H1 (cell line): ENCODE measurements around the gene DHX32. TPM values are rescaled to one million over a fixed set of nuclear protein-coding genes. Genes with fewer than 3 reads are reported as not detected.
A peak's percentile ranks its signal among the peaks of the same experiment; 100 is the strongest.
"Not testable (repeated sequence)": the region's sequence is repeated elsewhere in the genome, so short reads cannot be mapped to it uniquely, and the experiment has no call there.

ENCODE experiments used
- CTCF ChIA-PET: fragments of 300-600 bp; sonication (Branson Sonifier 250); formaldehyde crosslinking; loops from one replicate; lab custom pipeline; 2021; ENCODE audit not compliant: partially characterized antibody; lab: Charles Lee
- POLR2A ChIA-PET: fragments of 300-600 bp; sonication (Branson Sonifier 250); formaldehyde crosslinking; loops from one replicate; lab custom pipeline; 2021; ENCODE audit warnings: inconsistent platforms; ENCODE audit not compliant: partially characterized antibody; lab: Charles Lee
- DNase-seq, 2 experiments: peaks; one replicate each; pipeline versions ENCODE4 v3.0.0 to v3.0.0-alpha.2; 2010 to 2022; ENCODE audit warnings: low spot score in 2 of 2, low read depth in 1 of 2, mixed read lengths in 1 of 2
- FAIRE-seq: peaks from 2 replicates; lab custom pipeline; 2011; peaks lifted over from hg19 to GRCh38; lab: Jason Lieb, UNC
- H2AFZ ChIP-seq: 2 replicates; pipeline ENCODE4 v1.8.1; 2012; ENCODE audit warnings: low read length, inconsistent platforms
- H2AK5ac ChIP-seq: 2 replicates; pipeline ENCODE4 v1.6.1; 2013; ENCODE audit warnings: low read depth, low read length
- H2BK120ac ChIP-seq: replicated peaks from 2 replicates; pipeline ENCODE3; 2013; ENCODE audit warnings: low read depth, low read length, inconsistent platforms
- H2BK12ac ChIP-seq: 2 replicates; pipeline ENCODE4 v1.6.1; 2013; ENCODE audit warnings: low read depth, low read length
- H2BK15ac ChIP-seq: 2 replicates; pipeline ENCODE4 v1.6.1; 2013; ENCODE audit warnings: low read length
- H2BK20ac ChIP-seq: 2 replicates; pipeline ENCODE4 v1.6.1; 2013; ENCODE audit warnings: low read length
- H2BK5ac ChIP-seq: 2 replicates; pipeline ENCODE4 v1.6.1; 2013; ENCODE audit warnings: low read depth, low read length
- H3K14ac ChIP-seq: 2 replicates; pipeline ENCODE4 v1.6.1; 2013; ENCODE audit warnings: inconsistent platforms; ENCODE audit not compliant: insufficient read length
- H3K18ac ChIP-seq: 2 replicates; pipeline ENCODE4 v1.6.1; 2013; ENCODE audit warnings: low read length; ENCODE audit errors: extremely low read depth
- H3K23ac ChIP-seq: 2 replicates; pipeline ENCODE4 v1.6.1; 2013; ENCODE audit warnings: inconsistent platforms; ENCODE audit not compliant: insufficient read length
- H3K23me2 ChIP-seq: 2 replicates; pipeline ENCODE4 v1.6.1; 2013; ENCODE audit warnings: low read depth, low read length
- H3K27ac ChIP-seq: 2 replicates; pipeline ENCODE4 v1.6.1; 2011; ENCODE audit warnings: low read depth, low read length, inconsistent platforms
- H3K27me3 ChIP-seq, 4 experiments: replicated peaks in 1 of 4; 1 replicate in 1 of 4; 2 replicates in 3 of 4; pipeline versions ENCODE4 v1.6.1 to v1.8.1; 2011 to 2013; ENCODE audit warnings: low read length in 3 of 4, mild to moderate bottlenecking in 3 of 4, inconsistent platforms in 2 of 4, mixed read lengths in 2 of 4, moderate library complexity in 1 of 4; ENCODE audit not compliant: control insufficient read depth in 3 of 4, insufficient read depth in 3 of 4; ENCODE audit errors: extremely low read depth in 1 of 4
- H3K36me3 ChIP-seq, 4 experiments: 2 replicates each; pipeline versions ENCODE4 v1.6.1 to v1.8.1; 2011 to 2013; ENCODE audit warnings: mild to moderate bottlenecking in 4 of 4, low read length in 3 of 4, moderate library complexity in 2 of 4, control low read depth in 1 of 4, inconsistent platforms in 1 of 4; ENCODE audit not compliant: insufficient read depth in 4 of 4, control insufficient read depth in 2 of 4
- H3K4ac ChIP-seq: replicated peaks from 2 replicates; pipeline ENCODE3; 2013; ENCODE audit warnings: low read length, low read depth, mixed read lengths, inconsistent platforms; ENCODE audit not compliant: insufficient read length
- H3K4me1 ChIP-seq, 4 experiments: replicated peaks in 1 of 4; 1 replicate in 1 of 4; 2 replicates in 3 of 4; pipeline versions ENCODE4 v1.6.1 to v1.8.1; 2011 to 2013; ENCODE audit warnings: low read length in 3 of 4, inconsistent platforms in 2 of 4, mixed read lengths in 1 of 4; ENCODE audit not compliant: insufficient read depth in 4 of 4, control insufficient read depth in 3 of 4
- H3K4me2 ChIP-seq, 2 experiments: 2 replicates each; pipeline versions ENCODE4 v1.6.1 to v1.8.1; 2011 to 2013; ENCODE audit warnings: low read depth in 2 of 2, low read length in 2 of 2, control low read depth in 1 of 2, inconsistent platforms in 1 of 2, mild to moderate bottlenecking in 1 of 2; ENCODE audit not compliant: insufficient read depth in 1 of 2
- H3K4me3 ChIP-seq, 4 experiments: fragments of 200-600, 300-600 bp in 1 of 4; sonication (generic), shearing (Covaris generic), sonication (Bioruptor Twin) in 1 of 4; 2 replicates each; pipeline versions ENCODE4 v1.5.1 to v1.8.1; 2011 to 2016; ENCODE audit warnings: low read length in 4 of 4, low read depth in 3 of 4, control low read depth in 2 of 4, inconsistent platforms in 2 of 4, mild to moderate bottlenecking in 2 of 4, mixed read lengths in 1 of 4, moderate library complexity in 1 of 4; ENCODE audit not compliant: insufficient read depth in 2 of 4; ENCODE audit errors: extremely low read depth in 1 of 4
- H3K56ac ChIP-seq: replicated peaks from 2 replicates; pipeline ENCODE3; 2013; ENCODE audit warnings: low read depth, mild to moderate bottlenecking, mixed read lengths, low read length, inconsistent platforms; ENCODE audit not compliant: insufficient read length
- H3K79me1 ChIP-seq: 2 replicates; pipeline ENCODE4 v1.6.1; 2013; ENCODE audit warnings: low read depth, low read length, control low read depth
- H3K79me2 ChIP-seq, 2 experiments: 2 replicates each; pipeline versions ENCODE4 v1.6.1 to v1.8.1; 2012 to 2013; ENCODE audit warnings: low read length in 2 of 2, mild to moderate bottlenecking in 2 of 2, inconsistent platforms in 1 of 2; ENCODE audit not compliant: insufficient read depth in 2 of 2, control insufficient read depth in 1 of 2
- H3K9ac ChIP-seq, 4 experiments: replicated peaks in 1 of 4; 1 replicate in 1 of 4; 2 replicates in 3 of 4; pipeline versions ENCODE4 v1.6.1 to v1.8.1; 2011 to 2013; ENCODE audit warnings: low read depth in 3 of 4, low read length in 3 of 4, control low read depth in 2 of 4, mild to moderate bottlenecking in 2 of 4, moderate library complexity in 2 of 4, inconsistent platforms in 1 of 4; ENCODE audit errors: extremely low read depth in 1 of 4
- H3K9me3 ChIP-seq, 2 experiments: 2 replicates each; pipeline versions ENCODE4 v1.6.1 to v1.8.1; 2012 to 2013; ENCODE audit warnings: mild to moderate bottlenecking in 2 of 2, moderate library complexity in 2 of 2, control low read depth in 1 of 2, inconsistent platforms in 1 of 2, low read depth in 1 of 2, low read length in 1 of 2, mixed read lengths in 1 of 2; ENCODE audit not compliant: insufficient read depth in 2 of 2
- H4K20me1 ChIP-seq, 2 experiments: replicated peaks in 1 of 2; 2 replicates each; pipeline versions ENCODE3 to v1.8.1; 2011 to 2013; ENCODE audit warnings: inconsistent platforms in 2 of 2, low read length in 2 of 2, mild to moderate bottlenecking in 1 of 2; ENCODE audit not compliant: insufficient read depth in 2 of 2, control insufficient read depth in 1 of 2
- H4K5ac ChIP-seq: 2 replicates; pipeline ENCODE4 v1.6.1; 2013; ENCODE audit warnings: low read length, low read depth, mixed read lengths, inconsistent platforms; ENCODE audit not compliant: insufficient read length
- H4K8ac ChIP-seq: 2 replicates; pipeline ENCODE4 v1.8.0; 2013; ENCODE audit warnings: mild to moderate bottlenecking, moderate library complexity, low read length, inconsistent platforms; ENCODE audit not compliant: insufficient read depth; ENCODE audit errors: extremely low read depth
- H4K91ac ChIP-seq: replicated peaks from 2 replicates; pipeline ENCODE3; 2013; ENCODE audit warnings: low read length, mixed read lengths, inconsistent platforms; ENCODE audit not compliant: insufficient read length
- WGBS, 2 experiments: shearing (Covaris generic) in 1 of 2; methylation state at CpG; one replicate each; pipeline versions ENCODE4 v1.1.6 to v1.1.7; 2013 to 2015; ENCODE audit warnings: low lambda C conversion rate in 2 of 2, mixed read lengths in 2 of 2, inconsistent platforms in 1 of 2, low coverage in 1 of 2, missing lambda C conversion rate in 1 of 2; ENCODE audit not compliant: insufficient replicate concordance in 2 of 2, insufficient coverage in 1 of 2, insufficient read length in 1 of 2; ENCODE audit errors: extremely low coverage in 1 of 2, missing lambda C conversion rate in 1 of 2; 5-methylcytosine and 5-hydroxymethylcytosine counted together
- polyA plus RNA-seq, 7 experiments: library from polyadenylated mRNA; depleted of rRNA in 3 of 7; stranded (reverse) in 5 of 7; unstranded in 2 of 7; fragments of >200 nt in 5 of 7; fragments of 200-250 nt in 2 of 7; gene quantifications; 1 replicate in 5 of 7; 2 replicates in 1 of 7; 4 replicates in 1 of 7; pipeline versions ENCODE4 v1.2.1 to v1.2.3, GENCODE V29; 2011 to 2013; ENCODE audit warnings: missing spikeins in 2 of 7, mixed read lengths in 2 of 7
- total RNA-seq: library from RNA; stranded (reverse); fragmentation: NEBNext Ultra II Directional; extraction: Animal tissue kit (Norgen Biotek cat#: 25700); gene quantifications from 2 replicates; pipeline ENCODE4 v1.2.1, GENCODE V29; 2021

Gene DHX32
- total and polyA plus RNA-seq, 2 of the 8 experiments (the other 6 are each of a cell fraction or from before 2014, with no cell fraction given) = 12.4 to 15.8 TPM

GRCh38 chr10:125897317-125897716 lies 16.2 kb upstream of the DHX32 start:
- H3K23ac ChIP-seq, H3K14ac ChIP-seq, H2BK20ac ChIP-seq, H3K36me3 ChIP-seq, H3K9ac ChIP-seq, H2BK15ac ChIP-seq, H3K4ac ChIP-seq, H2BK12ac ChIP-seq, H3K9me3 ChIP-seq, H2BK120ac ChIP-seq, H4K20me1 ChIP-seq, H3K79me1 ChIP-seq, H3K56ac ChIP-seq, H2AFZ ChIP-seq, H4K8ac ChIP-seq, H3K23me2 ChIP-seq, H2BK5ac ChIP-seq, H2AK5ac ChIP-seq, H3K27me3 ChIP-seq, H4K91ac ChIP-seq, H4K5ac ChIP-seq, DNase-seq, H3K18ac ChIP-seq, H3K27ac ChIP-seq, H3K4me1 ChIP-seq, H3K79me2 ChIP-seq, FAIRE-seq: not testable (repeated sequence)
- ChIA-PET CTCF (interaction anchor here (0.6 to 1.3 kb wide), 3 partner anchors 18 to 66 kb away, joined by 3 read pairs; no protein-coding TSS in a partner anchor), POLR2A (interaction anchor here (0.8 to 1.1 kb wide), 4 partner anchors 9 to 63 kb away, joined by 3 to 5 read pairs (median 4); no protein-coding TSS in a partner anchor)
- WGBS, 2 experiments = 71% methylated on average over 4 of the region's 4 CpGs; no CpG with 5 or more reads in 1 of the 2 experiments
- H3K4me2 ChIP-seq = peak overlapping the region; percentile 60 to 61; a peak in 3 of 4 replicates
- H3K4me3 ChIP-seq = peak overlapping the region in 2 of 4 experiments; percentile 67 to 78; a peak in 3 of 8 replicates
